ENCODE data around the gene ZHX3.
A peak's percentile ranks its signal among the peaks of the same experiment; 100 is the strongest.

ZHX3 gene

DNA sequence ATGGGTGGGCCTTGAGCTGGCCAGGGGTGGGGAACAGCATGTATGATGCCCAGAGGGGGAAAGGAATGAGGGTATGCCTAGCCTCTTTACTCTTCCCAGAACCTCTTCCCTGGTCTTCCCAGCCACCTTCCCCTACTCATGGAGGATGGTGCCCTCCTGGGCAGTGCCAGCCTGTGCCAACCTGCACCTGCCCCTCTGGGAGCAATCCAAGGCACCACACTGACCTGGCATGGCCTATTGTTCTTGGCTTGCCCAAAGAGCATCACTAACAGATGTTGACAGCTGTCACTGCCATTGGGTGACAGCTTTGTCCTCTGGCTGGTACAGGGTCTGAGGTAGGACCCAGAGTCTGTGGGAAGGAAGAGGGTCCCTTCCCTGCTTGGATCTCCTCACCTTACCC, 36.0 kb upstream of the ZHX3 start:
- no peak for DNase-seq (ENCODE audit: extremely low read depth in 1 of 2, low read depth in 1 of 2)

DNA sequence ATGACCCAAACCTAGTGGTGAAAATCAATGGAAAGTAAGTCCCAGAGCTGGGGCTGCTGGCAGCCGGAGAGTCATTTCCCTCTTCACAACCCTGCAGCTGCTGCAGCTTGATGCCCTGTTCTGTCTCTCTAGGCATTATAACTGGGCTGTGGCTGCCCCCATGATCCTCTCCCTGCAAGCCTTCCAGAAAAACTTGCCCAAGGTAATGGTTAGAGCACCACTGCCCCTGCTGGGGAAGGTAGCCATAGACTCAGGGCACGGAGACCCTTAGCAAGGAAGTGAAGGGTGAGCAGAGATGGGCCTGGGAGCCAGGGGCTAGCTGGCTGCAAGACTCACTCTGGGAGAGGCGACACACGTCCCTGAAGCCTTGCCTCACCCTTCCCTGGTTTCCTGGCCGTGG, 35.1 kb upstream of the ZHX3 start:
- DNase-seq (ENCODE audit: extremely low read depth in 1 of 2, low read depth in 1 of 2): no peak

DNA sequence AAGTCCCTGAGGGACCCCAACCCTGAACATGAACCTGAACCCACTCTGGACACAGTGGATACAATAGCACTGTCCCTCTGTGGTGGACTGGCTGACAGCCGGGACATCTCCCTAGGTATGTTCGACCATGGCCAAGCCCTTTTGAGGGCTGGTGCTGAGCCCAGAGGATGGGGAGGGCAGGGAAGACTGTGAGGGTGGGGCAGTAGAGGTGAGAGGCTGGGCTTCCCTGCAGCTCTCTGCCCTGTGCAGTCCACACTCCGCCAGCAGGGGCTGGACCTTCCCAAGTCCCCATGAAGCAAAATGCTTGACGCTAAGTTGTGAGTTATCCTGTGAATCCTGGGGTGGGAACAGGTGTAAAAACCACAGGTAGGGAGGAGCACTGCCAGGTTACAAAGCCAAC, 34.6 kb upstream of the ZHX3 start:
- DNase-seq (ENCODE audit: extremely low read depth in 1 of 2, low read depth in 1 of 2): no peak

DNA sequence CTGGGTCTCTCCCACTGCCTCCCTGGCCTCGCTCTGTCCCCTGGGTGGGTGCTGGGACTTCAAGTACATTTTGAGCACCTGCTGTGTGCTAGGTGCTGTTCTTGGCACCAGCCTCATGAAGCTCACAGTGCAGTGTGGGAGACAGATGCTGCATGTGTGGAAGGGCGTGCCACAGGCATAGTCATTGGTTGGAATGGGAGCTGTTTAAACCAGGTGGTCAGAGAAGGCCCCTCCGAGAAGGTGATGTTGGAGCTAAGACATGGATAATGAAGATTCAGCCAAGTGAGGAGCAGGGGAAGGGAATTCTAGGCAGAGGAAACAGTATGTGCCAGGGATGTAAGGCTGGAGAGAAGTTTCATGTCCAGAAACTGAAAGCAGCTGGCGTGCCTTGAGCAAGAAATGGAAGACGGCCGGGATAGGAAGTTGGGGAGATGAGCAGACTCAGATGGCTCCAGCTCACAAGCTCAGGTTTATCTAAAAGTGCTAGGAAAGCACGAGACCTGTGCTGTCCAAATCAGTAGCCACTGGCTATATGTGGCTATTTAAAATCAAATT, 33.0 kb upstream of the ZHX3 start:
- no peak for DNase-seq (ENCODE audit: extremely low read depth in 1 of 2, low read depth in 1 of 2)

DNA sequence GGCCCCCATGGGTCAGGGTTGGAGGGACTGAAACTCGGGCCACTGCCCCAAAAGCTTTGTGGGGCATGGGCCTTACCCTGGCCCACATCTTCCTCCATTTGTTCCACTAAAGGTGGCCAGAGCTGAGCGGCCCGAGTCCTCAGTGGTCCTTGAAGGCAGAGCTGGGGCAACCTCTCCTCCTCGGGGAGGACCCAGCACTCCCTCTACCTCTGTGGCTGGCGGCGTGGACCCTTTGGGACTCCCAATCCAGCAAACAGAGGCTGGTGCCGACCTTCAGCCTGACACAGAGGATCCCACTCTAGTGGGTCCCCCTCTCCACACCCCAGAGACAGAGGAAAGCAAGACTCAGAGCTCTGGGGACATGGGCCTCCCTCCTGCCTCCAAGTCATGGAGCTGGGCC, 32.4 kb upstream of the ZHX3 start:
- no peak for DNase-seq (ENCODE audit: extremely low read depth in 1 of 2, low read depth in 1 of 2)

- DNase-seq (ENCODE audit: extremely low read depth in 1 of 2, low read depth in 1 of 2): no peak
These were observed 31.7 kb upstream of the ZHX3 start for GRCh38 chr20:41349266-41349665.

- no peak for DNase-seq (ENCODE audit: extremely low read depth in 1 of 2, low read depth in 1 of 2)
These were observed 31.1 kb upstream of the ZHX3 start for GRCh38 chr20:41348430-41349172.

- DNase-seq (ENCODE audit: extremely low read depth in 1 of 2, low read depth in 1 of 2): no peak
These were observed 30.2 kb upstream of the ZHX3 start for GRCh38 chr20:41347523-41348429.

GRCh38 chr20:41345729-41346067, 28.2 kb upstream of the ZHX3 start:
- DNase-seq (ENCODE audit: extremely low read depth in 1 of 2, low read depth in 1 of 2): no peak

- DNase-seq (ENCODE audit: extremely low read depth in 1 of 2, low read depth in 1 of 2): no peak
These were observed 27.6 kb upstream of the ZHX3 start for GRCh38 chr20:41344938-41345728.

DNA sequence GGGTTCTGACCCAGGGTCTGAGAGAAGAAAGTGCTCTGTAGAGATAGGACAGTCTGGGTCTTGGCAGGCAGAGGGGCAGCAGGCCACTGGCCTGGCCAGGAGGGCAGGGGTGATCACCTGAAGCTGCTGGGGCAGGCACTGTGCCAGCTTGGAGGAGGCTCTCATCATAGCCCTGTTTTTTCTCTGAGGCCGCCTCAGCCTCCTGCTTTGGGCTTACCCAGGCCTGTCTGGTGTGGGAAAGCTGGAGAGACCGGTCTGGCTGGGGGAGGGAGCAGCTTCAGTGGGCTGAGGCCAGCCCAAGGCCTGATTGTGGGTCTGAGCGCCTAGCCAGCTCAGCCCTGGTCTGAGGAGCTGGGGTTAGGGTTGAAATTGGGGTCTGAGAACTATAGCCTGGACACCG, 26.9 kb upstream of the ZHX3 start:
- DNase-seq (ENCODE audit: extremely low read depth in 1 of 2, low read depth in 1 of 2): no peak

DNA sequence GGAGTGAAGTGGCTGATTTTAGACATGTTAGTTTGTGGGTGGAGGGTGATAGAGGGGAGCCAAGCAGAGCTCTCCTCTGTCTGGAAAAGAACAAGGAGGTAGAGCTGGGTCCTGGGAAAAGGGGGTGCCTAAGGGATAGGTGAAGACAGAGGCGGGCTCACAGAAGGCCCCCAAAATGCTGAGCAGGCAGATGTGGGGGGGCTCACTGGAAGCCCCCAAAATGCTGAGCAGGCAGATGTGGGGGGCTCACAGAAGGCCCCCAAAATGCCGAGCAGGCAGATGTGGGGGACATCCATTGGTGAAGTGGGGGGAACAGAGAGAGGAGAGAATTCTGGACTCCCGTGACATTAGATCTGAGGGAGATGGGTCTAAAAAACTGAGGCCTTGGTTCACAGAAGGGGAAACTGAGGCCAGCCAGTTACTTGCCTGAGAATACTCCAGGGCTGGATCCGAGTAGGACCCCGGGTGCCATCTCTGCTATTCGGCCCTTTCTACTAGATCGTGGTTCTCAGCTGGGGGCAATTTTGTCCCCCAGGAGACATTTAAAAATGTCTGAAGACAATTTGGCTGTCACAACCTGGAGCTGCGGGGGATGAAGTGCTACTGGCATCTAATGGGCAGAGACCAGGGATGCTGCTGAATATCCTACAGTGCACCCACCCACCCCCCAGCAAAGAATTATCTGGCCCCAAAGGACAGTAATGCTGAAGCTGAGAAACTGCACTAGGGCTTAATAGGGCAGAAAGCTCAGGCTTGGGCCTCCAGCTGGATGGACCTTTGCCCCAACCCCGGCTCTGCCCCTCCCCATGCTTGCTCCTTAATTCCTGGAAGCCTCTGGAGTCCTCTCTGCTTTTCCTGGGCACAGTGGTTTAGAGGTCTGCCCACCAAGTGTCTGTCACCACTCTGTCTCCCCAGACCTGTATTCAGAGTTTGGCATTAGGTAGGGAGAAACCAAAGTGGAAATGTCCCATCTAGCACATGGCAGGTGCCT, 25.2 kb upstream of the ZHX3 start:
- DNase-seq (ENCODE audit: extremely low read depth in 1 of 2, low read depth in 1 of 2): no peak

- DNase-seq (ENCODE audit: extremely low read depth in 1 of 2, low read depth in 1 of 2): peak; percentile 20 to 43
These were observed 23.0 kb upstream of the ZHX3 start, which contains the start of gene LPIN3 for GRCh38 chr20:41340327-41341055. Gene LPIN3 (plus strand): TSS chr20:41340821. CDS start chr20:41345804, 4,983 bp downstream.

- peak; percentile 61 for DNase-seq (ENCODE audit: extremely low read depth in 1 of 2, low read depth in 1 of 2)
These were observed 22.4 kb upstream of the ZHX3 start for GRCh38 chr20:41339957-41340326.

DNA sequence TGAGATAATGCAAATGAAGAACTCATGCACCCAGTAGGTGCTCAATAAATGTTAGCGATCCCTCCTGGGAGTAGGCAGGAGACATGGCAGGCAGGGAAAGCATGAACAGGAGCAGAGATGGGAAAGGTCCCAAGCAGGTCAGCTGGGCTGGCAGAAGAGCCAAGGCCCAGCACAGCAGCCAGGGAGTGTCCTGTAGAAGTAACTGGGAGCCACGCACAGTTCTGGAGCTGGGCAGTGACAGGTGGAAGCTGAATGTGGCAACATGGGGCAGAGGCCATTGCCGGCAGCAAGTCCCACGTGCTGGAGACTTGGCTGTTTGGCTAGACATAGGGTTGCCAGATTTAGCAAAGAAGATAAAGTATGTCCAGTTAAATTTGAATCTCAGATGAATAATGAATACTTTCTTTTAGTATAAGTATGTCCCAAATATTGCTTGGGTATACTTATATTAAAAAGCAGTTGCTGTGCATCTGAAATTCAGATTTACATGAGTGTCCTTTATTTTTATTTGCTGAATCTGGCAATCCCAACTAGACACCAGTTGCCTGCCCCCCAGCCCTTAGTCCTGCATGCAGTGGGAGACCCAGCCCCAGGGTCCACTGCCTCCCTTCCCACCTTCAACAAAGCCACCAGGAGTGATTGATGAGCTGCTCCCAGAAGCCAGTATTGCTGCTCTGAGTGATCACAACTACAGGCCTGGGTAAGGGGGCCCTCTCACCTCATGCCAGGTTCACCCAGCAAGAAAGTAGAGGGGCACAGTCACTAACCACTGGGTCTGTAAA, 19.4 kb upstream of the ZHX3 start:
- no peak for DNase-seq (ENCODE audit: extremely low read depth in 1 of 2, low read depth in 1 of 2)

DNA sequence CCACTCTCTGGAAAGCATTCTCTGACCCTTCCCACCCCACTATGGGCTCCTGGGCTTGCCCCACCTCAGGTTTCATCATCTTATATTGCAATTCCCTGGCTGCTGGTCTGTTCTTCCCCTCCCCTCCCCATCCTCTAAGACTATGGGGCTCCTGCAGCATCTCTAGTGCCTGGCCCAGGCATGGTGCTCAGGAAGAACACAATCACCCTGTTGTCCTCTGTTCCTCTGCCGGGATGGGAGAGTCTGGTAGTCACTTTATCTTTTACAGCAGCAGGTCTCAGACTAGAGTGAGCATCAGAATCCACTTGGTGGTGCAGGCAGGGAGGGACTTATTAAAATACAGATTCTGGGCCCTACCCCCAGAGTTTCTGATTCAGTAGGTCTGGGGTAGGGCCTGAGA, 18.1 kb upstream of the ZHX3 start:
- DNase-seq (ENCODE audit: extremely low read depth in 1 of 2, low read depth in 1 of 2): no peak

DNA sequence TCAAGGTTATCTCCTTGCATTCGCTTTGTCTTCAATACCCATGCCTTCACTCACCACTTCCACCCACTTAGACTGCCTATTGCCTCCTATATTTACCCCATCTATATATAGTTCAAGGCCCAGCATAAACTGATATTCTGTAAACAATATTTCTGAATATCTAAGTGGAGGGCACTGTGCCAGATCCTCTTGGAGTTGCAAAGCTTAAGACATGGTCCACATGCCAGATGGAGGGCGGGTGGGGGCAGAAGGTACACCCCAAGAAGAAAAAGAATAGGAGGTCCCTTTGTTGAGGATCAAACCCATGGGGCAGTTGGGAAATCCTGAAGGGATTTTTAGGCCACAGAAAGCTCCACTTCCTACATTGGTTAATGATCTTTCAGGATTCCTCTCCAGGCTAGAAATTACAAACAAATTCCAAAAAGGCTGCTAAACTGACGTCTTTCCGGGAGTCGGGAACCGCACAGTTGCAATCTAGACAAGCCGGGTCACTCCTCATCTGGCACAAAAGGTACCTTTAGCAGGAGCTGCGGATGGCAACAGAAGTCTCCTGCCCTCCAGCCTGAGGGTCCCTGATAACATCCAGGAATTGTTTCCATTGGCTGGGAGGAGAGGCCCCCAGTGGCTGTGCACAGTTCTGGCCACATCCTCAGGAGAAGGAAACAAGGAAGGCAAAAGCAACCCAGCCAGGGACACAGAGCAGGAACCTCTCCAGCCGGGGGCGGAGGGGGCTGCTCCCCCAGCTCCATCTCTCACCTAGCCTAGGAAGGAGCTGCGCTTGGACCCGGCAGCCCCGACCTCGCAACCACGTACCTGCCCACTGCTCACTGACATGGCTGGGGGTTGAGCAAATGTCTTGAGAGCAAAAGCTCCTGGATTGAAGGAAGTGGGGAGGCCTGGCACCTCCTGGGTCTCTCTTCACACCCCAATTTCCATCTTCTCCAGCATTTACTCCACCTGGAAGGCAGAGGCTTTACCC, 17.2 kb upstream of the ZHX3 start:
- no peak for DNase-seq (ENCODE audit: extremely low read depth in 1 of 2, low read depth in 1 of 2)

Measured in stimulated activated CD8-positive, alpha-beta memory T cell treated with anti-CD3 and anti-CD28 coated beads, Interleukin-7, amount 100 ng/mL, for 48 hours (primary cell).